SKM-1 treated with dmso at 0.1 percent for 144 hours (cell line): ENCODE data around the gene AADAC.
A peak's percentile ranks its signal among the peaks of the same experiment; 100 is the strongest.
"Not testable (repeated sequence)": the region's sequence is repeated elsewhere in the genome, so short reads cannot be mapped to it uniquely, and the experiment has no call there.

ENCODE experiments used
- DNase-seq: peaks from one replicate; lab custom pipeline; 2025; ENCODE audit not compliant: unreplicated experiment; lab: John Stamatoyannopoulos, UW

AADAC gene

DNA sequence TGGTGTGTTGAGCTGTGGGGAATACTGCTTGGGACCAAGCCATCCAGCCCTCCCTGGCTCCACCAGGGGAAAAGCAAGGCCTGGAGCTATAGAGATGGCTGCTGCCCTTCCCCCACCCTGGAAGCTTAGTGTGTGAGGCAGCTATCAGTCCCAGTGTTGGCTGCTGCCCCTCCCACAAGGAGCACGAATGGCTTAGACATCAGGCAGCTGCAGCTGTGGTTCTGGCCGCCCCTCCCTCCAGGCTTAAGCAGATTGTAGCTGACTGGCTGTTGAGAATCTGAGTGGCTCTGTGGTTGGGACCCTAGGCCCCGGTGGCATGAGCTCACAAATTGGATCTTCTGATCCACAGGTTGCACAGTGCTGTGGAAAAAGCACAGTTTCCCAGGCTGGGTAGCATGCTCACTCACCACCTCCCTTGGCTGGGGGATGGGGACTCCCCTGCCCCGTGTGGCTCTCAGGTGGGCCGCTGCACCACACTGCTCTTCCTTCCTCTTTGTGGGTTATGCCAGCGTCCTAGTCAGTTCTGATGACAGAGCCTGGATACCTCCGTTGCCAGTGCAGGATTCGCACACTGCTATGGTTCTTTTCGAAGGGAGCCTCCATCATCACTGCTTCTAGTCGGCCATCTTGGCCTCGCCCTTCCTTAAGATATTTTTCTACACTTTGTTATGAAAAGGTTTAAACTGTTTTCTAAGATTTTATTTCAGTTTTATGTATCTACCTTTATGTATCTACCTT, 38.3 kb downstream of the AADAC start:
- DNase-seq: no peak

DNA sequence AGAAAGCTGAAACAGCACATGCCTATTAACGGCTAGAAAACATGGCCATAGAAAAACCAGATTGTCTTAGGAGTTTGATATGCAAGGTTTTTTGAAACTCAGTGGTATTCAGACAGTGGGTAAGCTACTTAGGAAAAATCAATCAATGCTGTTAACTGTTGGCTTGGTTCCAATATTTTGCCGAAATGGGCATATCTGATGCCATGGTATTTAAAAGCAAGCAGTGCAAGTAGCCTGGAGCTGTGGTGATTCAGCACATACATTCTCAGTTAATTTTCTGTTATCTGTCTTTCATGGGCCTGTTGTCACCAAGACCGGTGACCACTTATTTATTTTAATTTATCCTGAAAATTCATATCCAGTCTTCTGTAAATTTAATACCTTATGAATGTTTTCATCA, 42.2 kb downstream of the AADAC start:
- DNase-seq: no peak

DNA sequence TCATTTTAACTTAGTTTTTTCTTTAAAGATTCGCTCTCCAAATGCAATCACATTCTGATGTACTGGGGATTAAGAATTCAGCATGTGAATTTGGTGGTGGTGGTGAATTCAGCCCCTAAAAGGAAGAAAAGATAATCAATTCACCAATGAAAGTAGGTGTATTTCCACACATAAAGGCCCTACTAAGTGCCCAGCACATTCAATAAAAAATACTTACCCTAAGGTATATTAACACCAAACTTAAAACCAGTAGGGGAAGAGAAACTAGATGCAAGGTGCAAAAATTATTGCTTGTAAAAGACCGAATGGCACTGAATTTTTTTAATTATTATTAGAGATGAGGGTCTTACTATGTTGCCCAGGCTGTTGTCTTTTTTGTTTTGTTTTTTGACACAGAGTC, 42.7 kb downstream of the AADAC start:
- no peak for DNase-seq

DNA sequence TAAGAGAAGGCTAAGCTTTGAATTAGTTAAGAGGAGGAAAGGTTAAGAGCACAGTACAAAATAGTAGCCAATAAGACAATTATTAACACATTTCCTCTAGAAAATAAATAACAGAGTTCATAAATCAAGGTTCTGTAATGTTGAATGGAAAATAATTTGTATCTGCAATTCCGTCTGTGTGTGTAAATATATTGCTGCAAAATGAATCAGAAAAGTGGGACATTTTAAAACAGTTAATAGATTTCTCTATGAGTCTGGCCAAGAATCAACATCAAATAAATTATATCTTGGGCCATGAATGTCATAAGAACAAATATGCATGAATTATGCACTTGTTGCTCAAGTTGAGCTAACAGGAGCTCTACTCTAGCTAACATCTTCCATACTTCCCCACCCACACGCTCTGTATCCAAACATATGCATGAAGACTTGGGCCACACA, 45.3 kb downstream of the AADAC start:
- no peak for DNase-seq

DNA sequence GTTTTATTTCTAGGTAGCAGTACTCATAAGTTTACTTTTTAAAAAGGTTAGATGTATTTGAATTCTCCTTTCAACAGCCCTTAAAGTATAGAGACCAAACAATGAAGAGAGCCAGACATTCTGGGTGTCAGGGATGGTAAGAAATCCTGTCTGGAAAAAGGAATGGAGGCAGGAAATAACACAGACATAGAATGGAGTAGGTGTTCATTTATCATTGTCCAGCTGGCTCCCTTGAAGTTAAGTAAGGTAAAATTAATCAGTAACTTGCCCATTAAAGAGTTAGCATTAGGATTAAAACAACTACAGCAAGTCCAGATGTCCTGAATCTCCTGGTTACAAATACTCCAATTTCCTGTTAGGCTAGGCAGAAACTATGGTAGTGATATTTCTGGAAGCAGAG, 46.0 kb downstream of the AADAC start:
- no peak for DNase-seq

DNA sequence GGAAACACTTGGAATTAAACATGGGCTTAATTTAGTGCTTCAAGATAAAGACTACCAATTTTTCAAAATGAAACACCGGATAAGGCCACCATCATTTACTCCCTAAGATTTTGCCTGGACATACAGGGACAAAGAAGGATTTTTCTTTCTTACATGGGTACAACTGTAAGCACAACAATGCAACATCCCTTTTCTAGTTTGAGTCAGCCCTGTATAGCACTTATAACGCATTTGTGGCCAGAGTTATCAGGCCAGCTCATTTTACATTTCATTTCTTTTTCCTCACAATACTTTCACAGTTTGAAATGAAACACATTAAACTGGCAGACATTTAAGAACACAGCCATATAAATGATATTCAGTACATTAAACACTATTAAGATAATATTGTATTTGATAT, 49.7 kb downstream of the AADAC start:
- no peak for DNase-seq

DNA sequence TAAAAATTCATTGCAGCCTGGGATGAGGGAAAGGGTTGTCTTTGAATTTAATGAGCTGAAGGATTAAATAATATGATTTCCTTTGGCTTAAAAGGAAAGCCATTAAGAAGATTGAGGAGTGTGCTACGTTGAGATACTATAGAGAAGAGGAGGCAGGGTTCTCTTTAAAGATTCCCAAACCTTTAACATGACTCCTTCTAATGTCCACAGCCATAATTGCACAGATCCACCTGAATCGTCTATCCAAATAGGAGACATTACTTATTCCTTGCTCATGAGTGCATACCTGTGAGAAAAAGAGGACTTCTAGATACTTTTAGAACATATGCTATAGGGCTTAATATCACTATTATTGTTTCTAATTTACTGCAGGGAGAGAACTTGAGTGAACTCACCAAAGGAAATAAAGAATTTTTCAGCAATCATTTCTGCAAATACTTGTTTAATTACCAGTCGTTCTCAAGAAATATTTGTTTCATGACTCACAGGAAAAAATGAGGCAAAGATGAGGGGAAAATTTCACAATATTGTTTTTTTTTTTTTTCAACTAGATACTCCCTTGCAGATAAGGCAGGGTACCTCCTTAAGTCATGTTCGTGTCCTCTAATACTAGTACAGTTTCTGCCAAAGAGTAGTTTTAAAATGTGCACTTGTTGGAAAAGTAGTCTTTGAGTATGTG, 50.6 kb downstream of the AADAC start:
- no peak for DNase-seq

DNA sequence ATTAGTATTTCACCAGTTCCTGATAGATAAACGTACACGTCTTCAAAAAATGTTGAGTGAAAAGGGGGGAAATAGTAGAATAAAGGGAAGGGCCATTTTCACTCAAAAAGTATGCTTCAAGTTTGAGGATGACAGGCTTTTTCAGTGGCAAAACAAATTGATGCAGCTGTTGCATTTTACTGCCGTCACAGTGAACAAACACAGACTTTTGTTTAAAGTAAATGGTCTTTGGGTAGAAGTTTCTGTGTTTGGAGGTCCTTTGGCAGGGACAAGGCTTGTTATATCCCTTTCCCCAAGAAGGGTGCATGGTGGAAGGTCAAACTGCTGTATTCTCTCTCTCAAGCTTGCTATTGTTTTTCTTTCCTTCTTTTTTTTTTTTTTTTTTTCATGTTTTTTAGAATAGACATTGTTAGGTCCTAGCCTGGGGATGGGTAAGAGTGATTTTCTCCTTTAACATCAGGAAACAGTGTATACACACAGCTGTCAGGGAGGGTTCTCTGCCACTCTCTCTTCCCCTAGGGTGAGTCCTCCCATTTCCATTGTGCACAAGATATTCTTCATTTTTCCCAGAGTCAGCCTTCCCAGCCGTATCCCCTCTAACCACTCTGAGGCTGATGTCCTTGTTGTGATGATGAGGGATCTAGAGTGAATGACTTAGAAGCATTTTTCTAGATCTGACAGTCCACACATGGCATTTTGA, 52.9 kb downstream of the AADAC start:
- DNase-seq: no peak

DNA sequence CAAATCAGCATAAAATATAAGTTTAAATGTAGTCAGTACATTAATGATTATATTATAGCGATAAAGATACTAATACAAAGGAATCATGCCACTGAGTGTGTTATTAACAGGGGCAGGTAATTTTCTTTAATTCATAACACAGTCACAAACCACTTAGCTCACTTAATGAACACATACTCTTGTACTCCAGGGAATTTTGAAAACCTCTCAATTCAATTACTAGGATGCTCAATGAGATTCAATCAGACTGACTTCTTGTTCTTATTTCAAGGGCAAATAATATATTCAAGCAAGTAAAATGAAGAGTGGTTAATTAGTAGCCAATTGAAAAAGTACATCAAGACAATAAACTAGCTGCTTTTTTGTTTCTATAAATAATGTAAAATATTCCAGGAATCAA, 53.8 kb downstream of the AADAC start:
- no peak for DNase-seq

DNA sequence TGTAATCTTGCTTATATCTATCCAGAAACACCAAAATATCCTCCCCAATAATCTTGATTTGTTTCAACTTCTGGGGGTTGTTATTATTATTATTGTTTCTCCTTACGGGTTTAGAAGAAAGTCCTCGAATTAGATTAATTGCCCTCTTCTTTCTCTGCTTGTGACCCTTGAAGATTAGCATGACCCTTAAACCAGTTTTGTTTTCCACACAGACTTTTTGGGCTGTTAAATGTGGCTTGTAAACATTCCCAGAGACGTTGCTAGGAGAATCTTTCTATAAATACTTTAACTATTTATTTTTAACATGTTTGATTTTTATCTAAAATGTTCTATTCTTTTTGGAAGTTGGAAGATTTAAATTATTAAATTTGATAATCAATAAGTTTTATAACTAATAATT, 55.3 kb downstream of the AADAC start:
- DNase-seq: no peak

DNA sequence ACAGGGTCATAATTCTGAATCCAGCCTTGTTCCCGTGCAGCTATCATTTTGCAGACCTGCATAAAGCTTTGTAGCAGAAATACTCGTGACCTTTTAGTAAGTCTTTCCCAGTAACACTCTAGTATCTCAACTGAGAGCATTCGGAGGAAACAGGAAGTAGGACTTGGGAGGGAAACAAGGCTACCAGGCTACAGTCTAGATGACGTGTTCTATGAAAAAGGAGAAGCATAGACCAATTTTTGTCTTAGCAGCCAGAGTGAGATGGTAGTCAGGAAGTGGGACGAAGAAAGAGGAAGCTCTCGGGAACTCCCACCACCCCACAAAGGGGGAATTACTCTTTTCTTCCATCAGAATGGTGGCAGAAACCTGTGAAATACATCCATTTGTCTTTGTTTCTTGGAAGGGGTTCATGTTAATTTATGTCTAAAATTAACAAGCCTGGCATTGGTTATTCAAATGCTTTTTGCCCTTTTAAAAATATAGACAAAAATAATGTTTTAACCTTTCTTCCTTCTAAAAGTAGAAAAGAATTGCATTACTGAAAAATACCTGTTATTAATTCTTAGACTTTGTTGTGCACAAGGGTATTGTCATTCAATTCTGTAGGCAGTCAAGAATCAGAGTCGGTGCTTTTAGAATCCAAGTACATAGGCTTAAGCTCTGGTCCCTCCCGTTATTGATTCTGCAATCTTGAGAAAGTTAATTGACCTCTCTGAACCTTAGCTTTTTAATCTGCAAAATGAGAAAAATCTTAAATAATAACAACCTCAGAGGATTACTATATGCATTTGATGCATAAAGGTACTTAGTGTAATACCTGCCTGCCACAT, 57.9 kb downstream of the AADAC start:
- DNase-seq: peak; percentile 99

DNA sequence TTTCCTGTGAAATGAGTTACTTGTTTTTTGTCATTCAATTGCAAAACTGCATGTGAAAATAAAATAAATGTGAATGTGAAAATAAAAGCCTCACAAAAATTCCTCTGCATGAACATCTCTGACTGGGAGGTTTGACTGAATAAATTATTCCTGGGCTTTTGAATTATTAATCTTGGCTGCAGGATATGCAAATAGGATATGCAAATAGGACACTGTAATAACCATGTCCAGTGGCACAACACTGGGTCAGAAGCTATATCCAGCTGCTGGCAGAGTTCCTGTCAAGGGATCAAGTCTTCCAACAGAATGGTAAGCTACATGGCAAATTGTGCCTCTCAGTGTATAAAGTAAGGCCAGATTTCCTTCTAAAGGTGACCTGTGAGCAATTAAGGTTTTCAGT, 59.5 kb downstream of the AADAC start, which contains the start of gene SUCNR1:
SUCNR1 (plus strand) TSS at position 246 of the 400 bp plus-strand sequence. CDS start 6,250 bp downstream, outside the sequence.
- no peak for DNase-seq

DNA sequence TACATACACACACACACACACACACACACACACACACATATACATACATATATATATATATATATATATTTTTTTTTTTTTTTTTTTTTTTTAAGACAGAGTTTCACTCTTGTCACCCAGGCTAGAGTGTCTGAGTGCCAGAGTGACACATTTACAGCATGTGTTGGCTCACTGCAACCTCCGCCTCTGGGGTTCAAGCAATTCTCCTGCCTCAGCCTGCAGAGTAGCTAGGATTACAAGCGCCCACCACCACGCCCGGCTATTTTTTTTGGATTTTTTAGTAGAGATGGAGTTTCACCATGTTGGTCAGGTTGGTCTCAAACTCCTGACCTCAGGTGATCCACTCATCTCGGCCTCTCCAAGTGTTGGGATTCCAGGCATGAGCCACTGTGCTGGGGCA, 60.2 kb downstream of the AADAC start:
- DNase-seq: not testable (repeated sequence)

DNA sequence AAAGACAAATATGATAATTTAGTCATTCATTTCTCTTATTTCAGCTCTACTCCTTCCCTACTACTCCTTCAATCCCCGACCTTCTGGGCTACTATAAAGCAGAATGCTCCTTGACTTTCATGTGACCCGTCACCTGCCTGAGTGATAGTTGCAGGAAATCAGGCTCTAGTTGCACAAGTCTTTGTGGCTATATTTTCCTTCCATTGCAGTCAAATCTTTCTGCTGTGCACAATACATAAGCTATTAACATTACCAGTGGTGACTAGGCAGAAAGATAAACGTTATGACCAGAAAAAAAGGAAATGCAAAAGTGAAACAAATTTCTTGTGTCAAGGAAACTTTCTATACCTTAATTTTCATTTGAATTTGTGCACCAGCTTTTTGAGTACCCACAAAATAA, 61.8 kb downstream of the AADAC start:
- peak; percentile 96 for DNase-seq

DNA sequence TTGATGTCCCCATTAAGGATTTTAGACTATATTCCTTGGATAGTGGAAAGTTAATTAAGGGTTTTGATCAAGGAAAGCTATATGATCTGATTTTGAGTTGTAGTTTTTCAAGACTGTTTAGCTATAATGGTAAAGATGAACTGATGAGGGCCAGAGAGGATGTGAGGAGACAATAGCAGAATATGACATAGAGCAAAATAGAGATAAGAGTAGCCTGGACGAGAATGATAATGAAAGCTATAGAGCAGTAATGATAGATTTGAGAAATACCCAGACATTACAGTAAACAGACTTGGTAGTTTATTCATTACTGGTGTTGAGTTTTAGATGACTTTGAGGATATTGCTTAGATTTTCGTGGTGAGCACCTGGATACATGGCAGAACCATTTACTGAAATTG, 63.4 kb downstream of the AADAC start:
- DNase-seq: no peak
